DMS114 treated with DMSO at 0.1 percent for 48 hours (cell line): ENCODE results near the gene FAM72D.
"Not testable (repeated sequence)": the region's sequence is repeated elsewhere in the genome, so short reads cannot be mapped to it uniquely, and the experiment has no call there.

Source experiments
- DNase-seq: peaks from one replicate; lab custom pipeline; 2025; ENCODE audit not compliant: unreplicated experiment; lab: John Stamatoyannopoulos, UW

Gene FAM72D

GRCh38 chr1:145146308-145146707, 50.5 kb downstream of the FAM72D start:
- DNase-seq, result not testable (repeated sequence)

GRCh38 chr1:145147172-145147571, 51.4 kb downstream of the FAM72D start:
- DNase-seq, result not testable (repeated sequence)

GRCh38 chr1:145155421-145155820, 59.6 kb downstream of the FAM72D start:
- not testable (repeated sequence) for DNase-seq

GRCh38 chr1:145155873-145156272, 60.1 kb downstream of the FAM72D start:
- not testable (repeated sequence) for DNase-seq

GRCh38 chr1:145156891-145157610, 61.3 kb downstream of the FAM72D start:
- DNase-seq, result peak; percentile 24

- not testable (repeated sequence) for DNase-seq
These were observed 61.9 kb downstream of the FAM72D start for GRCh38 chr1:145157715-145158114.

- DNase-seq, result not testable (repeated sequence)
These were observed 65.4 kb downstream of the FAM72D start for GRCh38 chr1:145161046-145161752.
